Middle frontal gyrus (tissue), 1 donor: Measurements from ENCODE around the gene KNTC1.
A peak's percentile ranks its signal among the peaks of the same experiment; 100 is the strongest.
"Not testable (repeated sequence)": the region's sequence is repeated elsewhere in the genome, so short reads cannot be mapped to it uniquely, and the experiment has no call there.

ENCODE experiments used
- DNase-seq: peaks from one replicate; pipeline ENCODE4 v3.0.0-alpha.2; 2015; ENCODE audit warnings: low spot score; ENCODE audit errors: extremely low spot score

The KNTC1 gene

GRCh38 chr12:122505419-122506051, 21.5 kb upstream of the KNTC1 start:
- DNase-seq: no peak

DNA sequence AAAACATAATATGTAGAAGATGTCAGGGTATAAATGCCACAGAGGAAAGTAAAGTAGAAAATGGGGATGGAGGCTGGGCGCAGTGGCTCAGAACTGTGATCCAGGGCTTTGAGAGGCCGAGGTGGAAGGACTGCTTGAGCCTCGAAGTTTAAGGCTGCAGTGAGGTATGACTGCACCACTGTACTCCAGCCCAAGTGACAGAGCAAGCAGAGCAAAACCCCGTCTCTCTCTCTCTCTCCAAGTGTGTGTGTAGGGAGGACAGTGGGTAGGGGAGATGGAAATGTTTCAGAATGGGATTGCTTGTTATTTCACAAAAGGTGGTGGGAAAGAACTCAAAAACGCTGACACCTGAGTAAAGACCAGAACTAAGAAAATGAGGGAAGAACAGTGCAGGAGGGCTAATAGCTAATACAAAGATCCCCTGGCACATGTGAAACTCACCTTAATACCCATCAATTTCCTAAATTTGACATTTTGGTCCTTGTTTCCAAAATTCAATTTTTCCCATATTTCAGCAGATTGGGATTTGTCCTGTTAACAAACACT, 20.6 kb upstream of the KNTC1 start:
- DNase-seq: no peak

GRCh38 chr12:122508163-122508562, 18.9 kb upstream of the KNTC1 start:
- no peak for DNase-seq

GRCh38 chr12:122513028-122513427, 14.0 kb upstream of the KNTC1 start:
- not testable (repeated sequence) for DNase-seq

- no peak for DNase-seq
These were observed 13.4 kb upstream of the KNTC1 start for GRCh38 chr12:122513660-122514059.

- DNase-seq: no peak
These were observed 11.8 kb upstream of the KNTC1 start for GRCh38 chr12:122515275-122515674.

GRCh38 chr12:122516544-122517361, 10.3 kb upstream of the KNTC1 start:
- no peak for DNase-seq

GRCh38 chr12:122517877-122518276, 9.2 kb upstream of the KNTC1 start:
- DNase-seq: no peak

- DNase-seq: no peak
These were observed 8.1 kb upstream of the KNTC1 start for GRCh38 chr12:122518908-122519307.

GRCh38 chr12:122519418-122519817, 7.6 kb upstream of the KNTC1 start:
- DNase-seq: no peak

DNA sequence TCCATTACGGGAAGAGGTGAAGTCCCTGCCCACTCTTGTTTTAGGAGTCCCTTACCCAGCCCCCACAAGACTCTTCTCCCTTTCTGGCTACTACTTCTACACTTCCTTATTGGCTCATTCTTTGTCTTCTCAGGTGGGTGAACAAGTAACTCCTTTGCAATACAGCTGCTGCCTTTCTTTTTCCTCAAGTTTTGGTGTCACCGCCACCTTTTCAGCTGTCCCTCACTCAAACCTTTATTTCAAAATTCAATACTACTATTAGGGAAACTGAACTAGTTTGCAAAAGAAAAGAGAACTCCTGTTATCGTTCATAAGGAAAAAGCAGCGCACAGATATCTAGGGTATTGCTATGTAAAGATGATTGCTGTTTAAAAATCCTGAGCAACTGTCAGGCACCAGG, 6.4 kb upstream of the KNTC1 start:
- no peak for DNase-seq

- DNase-seq: no peak
These were observed 3.8 kb upstream of the KNTC1 start for GRCh38 chr12:122523280-122523679.

DNA sequence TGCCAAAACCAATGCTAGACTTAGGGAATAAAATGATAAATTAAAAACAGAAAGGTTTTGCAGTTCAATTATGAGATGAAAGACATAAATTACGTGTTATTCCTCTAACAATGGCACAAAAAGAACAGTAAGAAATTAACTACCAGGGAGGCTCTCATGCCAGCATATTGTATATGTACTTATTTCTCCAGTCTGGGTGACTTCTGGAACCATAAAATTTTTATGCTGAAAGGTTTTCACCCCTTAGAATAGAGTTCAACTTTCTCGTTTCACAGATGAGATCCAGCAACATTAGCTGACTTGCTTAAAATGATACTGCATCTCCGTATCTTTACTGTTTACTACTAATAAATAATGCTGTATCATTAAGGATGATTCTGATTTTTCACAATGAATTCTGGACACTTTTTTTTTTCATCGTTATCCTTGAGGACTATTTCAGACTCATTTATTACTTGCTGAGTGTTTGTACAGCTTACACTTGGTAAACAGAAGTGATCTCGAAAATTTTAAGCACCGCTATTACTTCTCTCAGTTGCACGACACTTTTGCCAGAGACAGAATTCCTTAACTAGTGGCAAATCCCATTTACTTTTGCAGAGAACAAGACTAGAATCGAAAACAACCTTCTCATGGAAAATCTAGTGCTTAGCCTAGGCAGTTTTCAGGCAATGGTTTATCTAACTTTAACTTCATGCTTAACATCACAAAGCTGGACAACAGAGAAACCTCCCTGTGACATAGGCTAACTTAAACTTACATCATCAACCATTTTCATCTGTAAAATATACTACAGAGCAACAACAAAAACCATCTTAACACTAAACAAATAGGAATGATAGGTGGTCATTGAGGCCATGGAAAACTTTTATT, 3.0 kb upstream of the KNTC1 start:
- DNase-seq: no peak

GRCh38 chr12:122527478-122527944, 462 bp downstream of the KNTC1 start:
- DNase-seq: no peak

DNA sequence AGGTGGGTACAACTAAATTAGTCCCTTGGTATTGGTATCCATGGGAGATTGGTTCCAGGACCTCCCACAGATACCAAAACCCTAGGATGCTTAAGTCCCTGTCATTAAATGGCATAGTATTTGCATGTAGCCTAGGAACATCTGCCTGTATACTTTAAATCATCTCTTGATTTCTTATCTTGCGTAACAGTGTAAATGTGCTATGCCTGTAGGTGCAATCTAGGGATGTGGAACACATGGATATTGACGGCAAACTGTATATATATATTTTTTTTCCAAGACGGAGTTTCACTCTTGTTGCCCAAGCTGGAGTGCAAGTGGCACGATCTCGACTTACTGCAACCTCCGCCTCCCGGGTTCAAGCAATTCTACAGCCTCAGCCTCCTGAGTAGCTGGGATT, 1.5 kb downstream of the KNTC1 start:
- no peak for DNase-seq

DNA sequence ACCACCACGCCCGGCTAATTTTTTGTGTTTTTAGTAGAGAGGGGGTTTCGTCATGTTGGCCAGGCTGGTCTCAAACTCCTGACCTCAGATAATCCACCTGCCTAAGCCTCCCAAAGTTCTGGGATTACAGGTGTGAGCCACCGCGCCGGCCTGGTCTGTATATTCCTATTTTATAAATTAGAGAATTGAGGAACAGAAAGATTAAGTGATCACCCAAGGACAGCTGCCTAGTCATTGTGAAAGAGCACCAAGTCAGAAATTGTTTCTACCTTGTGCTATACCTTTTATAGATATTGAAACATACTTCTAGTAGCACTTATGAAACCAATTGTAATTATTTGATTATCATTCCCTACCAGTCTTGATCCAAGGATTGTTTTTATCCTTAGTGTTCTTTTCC, 1.9 kb downstream of the KNTC1 start:
- DNase-seq: no peak

GRCh38 chr12:122533856-122534255, 6.8 kb downstream of the KNTC1 start:
- DNase-seq: peak; percentile 40

- DNase-seq: no peak
These were observed 10.0 kb downstream of the KNTC1 start for GRCh38 chr12:122537021-122537420.

DNA sequence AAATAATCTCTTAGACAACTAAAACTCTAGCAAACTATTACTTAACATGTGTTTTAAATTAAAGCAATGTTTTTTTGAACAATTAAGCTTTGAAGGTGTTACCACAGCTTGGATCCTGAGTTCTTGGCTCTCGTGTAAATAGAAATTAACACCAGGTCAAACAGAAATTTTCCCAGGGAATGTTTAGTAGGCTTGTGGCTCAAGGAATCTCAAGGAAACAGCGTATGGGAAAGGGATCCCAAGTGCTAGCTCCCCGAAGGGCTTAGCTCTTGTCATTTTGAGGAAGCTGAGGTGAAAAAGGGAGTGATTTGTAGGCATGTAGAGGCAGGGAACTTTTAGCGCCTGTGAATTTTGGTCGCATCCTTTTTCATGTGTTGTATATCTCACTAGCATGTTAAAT, 11.4 kb downstream of the KNTC1 start:
- no peak for DNase-seq

- DNase-seq: no peak
These were observed 17.5 kb downstream of the KNTC1 start for GRCh38 chr12:122544537-122544936.

DNA sequence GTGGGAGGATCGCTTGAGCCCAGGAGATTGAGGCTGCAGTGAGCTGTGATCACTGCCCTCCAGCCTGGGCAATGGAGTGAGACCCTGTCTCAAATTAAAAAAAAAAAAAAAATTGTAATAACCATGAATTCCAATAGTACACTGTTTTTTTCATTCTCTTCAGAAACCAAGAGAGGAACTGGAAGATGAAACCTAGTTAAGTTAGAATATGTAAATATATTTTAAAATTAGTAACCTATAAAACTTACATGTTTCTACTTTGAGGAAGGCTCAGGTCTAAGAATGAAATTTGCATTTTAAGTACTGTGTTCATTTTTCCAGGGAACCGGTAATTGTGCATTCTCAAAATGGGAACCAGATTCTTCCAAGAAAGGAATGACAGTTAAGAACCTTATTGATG, 18.8 kb downstream of the KNTC1 start:
- DNase-seq: no peak

DNA sequence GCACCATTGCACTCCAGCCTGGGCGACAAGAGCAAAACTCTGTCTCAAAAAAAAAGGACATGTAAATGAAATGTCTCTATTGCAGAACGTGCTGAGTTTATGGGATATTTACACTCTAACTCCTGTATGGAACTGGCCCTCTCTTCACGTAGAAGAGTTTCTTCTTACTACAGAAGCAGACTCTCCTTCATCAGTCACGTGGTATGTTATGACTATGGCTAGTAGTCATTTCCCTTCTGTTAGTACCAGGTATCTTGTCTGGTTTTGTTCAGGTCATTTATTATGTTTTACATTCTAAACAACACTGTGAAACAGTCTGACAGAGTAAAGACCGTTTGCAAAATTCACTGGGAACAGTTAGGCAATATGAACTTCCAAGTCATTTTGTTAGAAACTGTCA, 20.3 kb downstream of the KNTC1 start:
- no peak for DNase-seq
